Brain microvascular endothelial cell (primary cell): ENCODE measurements around the gene PLXNB3.

Experiments
- DNase-seq: peaks from one replicate; pipeline ENCODE4 v3.0.0-alpha.2; 2020
- H3K27ac ChIP-seq: fragments of 250-450 bp; sonication (Bioruptor Pico); 2 replicates; pipeline ENCODE4 v1.5.1; 2020; ENCODE audit warnings: mild to moderate bottlenecking, moderate library complexity
- H3K27me3 ChIP-seq: fragments of 250-450 bp; sonication (Bioruptor Pico); replicated peaks from 2 replicates; pipeline ENCODE4 v1.5.1; 2020; ENCODE audit warnings: mild to moderate bottlenecking
- H3K36me3 ChIP-seq: fragments of 250-450 bp; sonication (Bioruptor Pico); replicated peaks from 2 replicates; pipeline ENCODE4 v1.5.1; 2020; ENCODE audit warnings: mild to moderate bottlenecking
- H3K4me3 ChIP-seq: 2 replicates; pipeline ENCODE4 v1.5.1; 2011; ENCODE audit warnings: low read depth, mild to moderate bottlenecking, control low read depth, low read length, moderate library complexity
- CTCF ChIP-seq: IDR thresholded peaks from 2 replicates; pipeline ENCODE4 v1.5.1; 2011; ENCODE audit warnings: low read depth, mild to moderate bottlenecking, moderate library complexity, low read length, control low read depth, inconsistent platforms; ENCODE audit errors: missing control alignments
- in situ Hi-C: cut with HindIII; loops from 2 replicates; pipeline ENCODE4 v1.10.0; 2017; ENCODE audit warnings: low sequenced_read_pairs, low pct_ligation_motif_present

The PLXNB3 gene

GRCh38 chrX:153778684-153779101 is 14.6 kb downstream of the PLXNB3 start:
- Histone ChIP-seq H3K27ac (no peak overlapping the region), H3K27me3 (no peaks in the 10 kb centered on the region), H3K36me3 (no peaks in the 10 kb centered on the region), H3K4me3 (no peak overlapping the region)
- TF ChIP-seq CTCF = peak; percentile 26
- DNase-seq = no peak
- in situ Hi-C loops = no loop called here

GRCh38 chrX:153779891-153780677 is 16.0 kb downstream of the PLXNB3 start:
- Histone ChIP-seq H3K27me3 (no peaks in the 10 kb centered on the region), H3K27ac (no peak overlapping the region), H3K36me3 (no peaks in the 10 kb centered on the region), H3K4me3 (no peak overlapping the region)
- DNase-seq = no peak
- TF ChIP-seq CTCF = no peak
- in situ Hi-C loops = no loop called here

DNA sequence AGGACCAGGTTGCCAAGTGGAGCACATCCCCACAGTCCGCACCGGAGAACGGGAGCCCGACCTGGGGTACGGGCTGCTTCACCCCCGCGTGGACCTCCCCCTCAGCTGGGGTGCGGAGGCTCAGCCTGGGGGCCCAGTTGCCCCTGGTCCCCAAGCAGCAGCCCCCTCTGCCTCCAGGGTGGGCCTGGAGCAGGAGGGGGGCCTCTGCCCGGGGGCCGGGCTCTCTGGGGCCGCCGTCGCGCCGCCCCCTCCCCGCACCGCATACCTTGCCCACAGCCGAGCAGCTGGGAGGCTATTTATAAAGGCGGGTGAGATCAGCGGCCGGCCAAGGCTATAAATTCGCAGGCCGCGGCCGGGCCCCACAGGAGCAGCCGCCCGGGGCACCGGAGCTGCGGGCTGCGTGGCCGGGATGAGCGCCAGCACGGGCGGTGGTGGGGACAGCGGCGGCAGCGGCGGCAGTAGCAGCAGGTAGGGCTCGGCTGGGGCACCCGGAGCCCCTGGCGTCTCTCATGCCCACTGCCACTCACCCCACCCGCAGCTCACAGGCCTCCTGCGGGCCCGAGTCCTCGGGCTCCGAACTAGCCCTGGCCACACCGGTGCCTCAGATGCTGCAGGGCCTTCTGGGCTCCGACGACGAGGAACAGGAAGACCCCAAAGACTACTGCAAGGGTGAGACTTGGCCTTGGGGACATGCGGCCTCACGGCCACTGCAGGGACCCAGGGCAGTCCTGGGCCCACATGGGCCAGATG is 16.8 kb downstream of the PLXNB3 start, which contains the start of gene SRPK3:
SRPK3 (plus strand) TSS at position 364 of the 750 bp plus-strand sequence; CDS start at position 410, 46 bp downstream.
- no peak within 1 kb of the TSS for H3K27ac ChIP-seq
- H3K27me3 ChIP-seq = no peaks in the 10 kb centered on the region
- in situ Hi-C loops = no loop called here
- no peak for TF ChIP-seq CTCF
- no peak within 1 kb of the TSS for H3K4me3 ChIP-seq
- DNase-seq = no peak
- no peaks in the 10 kb centered on the region for H3K36me3 ChIP-seq

DNA sequence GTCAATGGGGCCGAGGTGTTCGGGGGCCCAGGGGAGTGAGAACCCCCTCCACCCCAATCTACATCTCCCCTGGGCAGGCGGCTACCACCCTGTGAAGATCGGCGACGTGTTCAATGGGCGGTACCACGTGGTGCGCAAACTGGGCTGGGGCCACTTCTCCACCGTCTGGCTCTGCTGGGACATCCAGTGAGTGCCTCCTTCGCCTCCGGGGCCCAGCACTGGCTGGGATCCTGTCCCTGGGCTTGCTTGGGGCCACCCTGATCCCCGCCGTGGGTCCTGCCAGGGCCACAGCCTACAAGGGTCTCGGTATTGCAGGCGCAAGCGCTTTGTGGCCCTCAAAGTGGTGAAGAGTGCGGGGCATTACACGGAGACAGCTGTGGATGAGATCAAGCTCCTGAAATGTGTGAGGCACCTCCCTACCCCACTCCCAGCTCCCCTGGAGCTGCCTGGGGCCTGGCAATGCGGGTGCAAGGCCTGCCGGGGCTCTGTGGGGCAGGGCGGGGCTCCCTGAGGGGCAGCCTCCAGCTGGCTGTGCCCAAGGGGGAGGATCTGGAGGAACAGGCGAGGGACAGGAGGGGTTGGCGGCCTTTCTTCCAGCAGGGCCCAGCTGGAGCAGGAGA is 17.5 kb downstream of the PLXNB3 start:
- Histone ChIP-seq H3K27ac (no peak overlapping the region), H3K36me3 (no peaks in the 10 kb centered on the region), H3K4me3 (no peak overlapping the region), H3K27me3 (no peaks in the 10 kb centered on the region)
- in situ Hi-C loops = no loop called here
- no peak for DNase-seq
- no peak for TF ChIP-seq CTCF

DNA sequence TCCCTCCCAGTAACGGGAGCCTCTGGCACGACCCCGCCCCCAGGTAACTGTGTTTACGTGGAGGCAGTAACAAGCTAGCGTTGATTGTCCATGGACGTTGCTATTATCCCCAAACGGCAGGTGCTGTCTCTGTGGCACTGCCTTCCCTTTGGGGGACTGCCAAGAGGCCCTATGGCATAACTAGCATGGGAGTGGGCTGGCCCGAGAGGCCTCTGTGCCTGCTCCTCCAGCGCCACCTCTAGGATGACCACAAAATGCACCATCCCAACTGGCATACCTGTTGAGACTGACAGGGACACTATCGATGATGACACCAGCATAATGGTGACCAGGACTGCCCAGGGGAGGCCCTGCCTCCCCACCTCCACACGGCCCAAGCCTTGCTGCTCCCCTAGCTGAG is 18.3 kb downstream of the PLXNB3 start:
- TF ChIP-seq CTCF = peak; percentile 18
- Histone ChIP-seq H3K4me3 (no peak overlapping the region), H3K27ac (no peak overlapping the region), H3K27me3 (no peaks in the 10 kb centered on the region), H3K36me3 (no peaks in the 10 kb centered on the region)
- DNase-seq = no peak
- in situ Hi-C loops = no loop called here
